Activated naive CD4-positive, alpha-beta T cell treated with anti-CD3 and anti-CD28 coated beads, Interleukin-2, amount 50 U/mL, for 24 hours (primary cell): ENCODE measurements around the gene HOXD9.

Experiments used
- H3K27ac Mint-ChIP-seq: one replicate; pipeline ENCODE4 v1.8.0; 2021; ENCODE audit warnings: mild to moderate bottlenecking, mixed read lengths
- H3K27me3 Mint-ChIP-seq: one replicate; pipeline ENCODE4 v1.8.0; 2021; ENCODE audit warnings: mixed read lengths
- H3K36me3 Mint-ChIP-seq: one replicate; pipeline ENCODE4 v1.8.0; 2021; ENCODE audit warnings: mixed read lengths
- H3K4me1 Mint-ChIP-seq: one replicate; pipeline ENCODE4 v1.8.0; 2021; ENCODE audit warnings: mixed read lengths
- H3K4me3 Mint-ChIP-seq: one replicate; pipeline ENCODE4 v1.8.0; 2021; ENCODE audit warnings: mild to moderate bottlenecking, mixed read lengths
- H3K9me3 Mint-ChIP-seq: one replicate; pipeline ENCODE4 v1.8.0; 2021; ENCODE audit warnings: mixed read lengths

The HOXD9 gene

DNA sequence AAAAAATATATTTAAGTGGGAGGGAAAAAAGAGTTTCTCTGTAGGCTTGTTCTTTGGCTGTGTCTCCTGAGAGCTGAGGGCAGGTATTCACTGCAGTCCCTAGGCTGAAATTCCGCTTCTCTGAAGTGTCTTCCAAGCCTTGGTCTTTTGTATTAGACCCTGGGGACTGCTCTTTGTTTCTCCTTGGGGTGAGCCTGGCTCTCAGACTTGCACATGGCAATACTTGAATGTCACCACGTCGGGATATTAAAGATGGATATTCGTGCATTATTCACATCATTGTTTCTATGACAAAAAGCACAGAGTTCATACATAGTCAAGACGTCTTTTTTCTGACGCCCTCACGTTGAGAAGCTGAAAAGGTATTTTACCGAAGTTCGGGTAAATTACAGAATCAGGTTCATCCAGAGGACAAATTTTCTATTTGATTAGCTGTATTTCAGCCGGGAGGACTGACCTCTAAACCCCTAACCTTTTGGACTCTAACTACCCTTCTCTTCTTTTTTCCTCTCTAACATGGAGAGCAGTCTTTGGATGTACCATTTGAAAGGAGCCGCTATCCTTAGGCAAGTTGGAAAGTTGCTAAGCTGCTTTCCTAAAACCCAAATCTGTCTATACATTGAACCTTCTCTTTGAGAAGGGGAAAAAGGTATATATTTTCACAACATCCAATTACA is 32.2 kb downstream of the HOXD9 start:
- Mint-ChIP-seq H3K27ac (no peak overlapping the region), H3K36me3 (peaks cover 3% of the 10 kb centered on the region), H3K27me3 (peaks cover 54% of the 10 kb centered on the region), H3K4me3 (no peak overlapping the region), H3K4me1 (peaks cover 6% of the 10 kb centered on the region), H3K9me3 (peaks cover 5% of the 10 kb centered on the region)

DNA sequence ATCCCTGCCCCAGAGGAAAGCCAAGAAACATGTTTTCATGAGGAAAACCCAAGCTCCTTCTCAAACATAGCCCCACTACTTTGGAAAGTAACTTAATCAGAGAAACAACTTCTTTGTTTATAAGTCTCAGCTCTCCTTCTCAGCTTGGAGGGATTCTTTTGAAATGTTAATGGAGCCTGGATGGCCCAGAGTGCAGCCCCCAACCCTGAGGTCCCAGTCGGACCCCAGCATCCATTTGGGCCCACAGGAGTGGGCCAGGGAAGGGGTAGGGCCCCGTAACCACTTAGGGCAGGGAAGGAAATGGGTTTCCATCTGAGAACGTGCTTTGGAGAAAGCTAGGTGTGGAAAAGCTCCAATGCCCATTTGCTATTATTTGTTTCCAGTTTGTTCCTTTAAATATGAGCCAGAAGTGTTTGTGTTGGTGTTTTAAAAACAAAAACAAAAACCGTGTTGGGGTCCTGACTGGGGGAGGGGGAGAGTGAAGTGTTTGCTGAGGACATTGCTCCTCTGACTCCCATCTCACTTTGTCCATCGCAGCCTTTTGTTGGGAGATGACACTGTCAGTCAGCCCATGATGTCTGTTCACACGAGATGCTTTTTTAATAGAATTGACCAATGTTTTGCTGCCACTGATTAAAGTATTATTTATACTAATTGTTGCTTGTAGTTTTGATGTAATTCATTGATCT is 33.0 kb downstream of the HOXD9 start:
- H3K27me3 Mint-ChIP-seq: peaks cover 48% of the 10 kb centered on the region
- peaks cover under 1% of the 10 kb centered on the region for H3K9me3 Mint-ChIP-seq
- no peaks in the 10 kb centered on the region for H3K36me3 Mint-ChIP-seq
- no peak overlapping the region for H3K27ac Mint-ChIP-seq
- H3K4me3 Mint-ChIP-seq: no peak overlapping the region
- peaks cover 6% of the 10 kb centered on the region for H3K4me1 Mint-ChIP-seq

DNA sequence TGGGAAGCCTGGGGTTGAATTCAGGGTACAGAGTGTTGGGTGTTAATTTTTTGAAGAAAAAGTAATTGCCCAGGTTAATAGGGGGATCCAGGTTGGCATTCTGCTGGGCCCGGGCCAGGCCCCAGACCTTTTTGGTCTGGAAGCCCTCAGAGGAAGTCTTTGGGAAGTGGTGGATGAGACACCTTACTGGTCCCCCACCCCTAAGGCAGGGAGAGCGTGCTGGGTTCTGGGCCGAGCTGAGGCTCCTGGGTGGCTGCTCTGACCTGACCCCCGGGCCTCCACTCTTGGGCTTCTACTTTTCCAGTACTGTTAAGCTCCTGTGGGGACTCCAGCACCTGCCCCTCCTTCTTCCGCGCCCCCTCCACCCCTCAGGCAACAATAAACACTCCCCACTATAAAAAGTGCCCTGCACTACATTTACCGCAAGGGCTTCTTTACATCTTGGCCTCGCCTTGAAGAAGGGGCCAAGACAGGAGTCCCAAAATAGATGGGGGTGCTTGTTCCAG is 33.8 kb downstream of the HOXD9 start:
- no peak overlapping the region for H3K27ac Mint-ChIP-seq
- peaks cover 6% of the 10 kb centered on the region for H3K4me1 Mint-ChIP-seq
- H3K27me3 Mint-ChIP-seq: peaks cover 48% of the 10 kb centered on the region
- no peak overlapping the region for H3K4me3 Mint-ChIP-seq
- H3K9me3 Mint-ChIP-seq: no peaks in the 10 kb centered on the region
- H3K36me3 Mint-ChIP-seq: no peaks in the 10 kb centered on the region

DNA sequence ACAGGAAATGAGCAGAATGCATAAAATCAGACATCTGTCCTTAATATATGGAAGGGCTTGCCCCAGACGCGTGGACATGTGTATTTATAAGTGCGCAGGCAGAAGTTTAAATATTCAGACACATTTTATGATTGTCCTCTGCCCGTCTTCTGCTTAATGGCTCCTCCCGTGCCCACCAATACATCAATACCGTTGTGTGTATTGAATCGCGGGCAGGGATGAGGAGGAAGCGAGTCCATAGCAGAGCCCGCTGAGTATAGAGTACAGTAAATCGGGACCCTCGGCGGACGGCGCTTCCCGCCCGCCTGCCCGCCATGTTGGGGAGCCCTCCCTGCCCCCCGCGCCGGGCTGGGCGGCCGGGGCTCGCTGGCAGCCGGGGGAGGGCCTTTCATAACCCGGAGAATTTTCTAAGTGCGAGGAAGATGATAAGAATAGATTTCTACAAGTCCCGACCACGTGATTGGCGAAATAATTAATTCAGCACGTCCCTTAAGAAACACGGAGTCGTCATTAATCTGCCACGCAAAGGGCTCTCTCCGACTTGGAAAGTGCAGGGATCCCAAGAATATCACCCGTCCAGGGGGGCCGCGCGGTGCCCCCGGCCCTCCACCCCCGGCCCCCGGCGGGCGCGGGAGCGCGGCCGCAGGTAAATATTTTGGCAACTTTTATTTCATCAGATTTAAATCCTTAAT is 34.4 kb downstream of the HOXD9 start, which contains the start of gene HOXD3:
Gene HOXD3, plus strand, starts transcription at position 501 of the 692 bp plus-strand sequence. CDS start 11,808 bp downstream, outside the sequence.
- H3K27ac Mint-ChIP-seq: peak within 1 kb of the TSS; percentile 18
- peaks cover 2% of the 10 kb centered on the region for H3K36me3 Mint-ChIP-seq
- H3K27me3 Mint-ChIP-seq: peaks cover 49% of the 10 kb centered on the region
- no peak within 1 kb of the TSS for H3K4me3 Mint-ChIP-seq
- H3K9me3 Mint-ChIP-seq: no peaks in the 10 kb centered on the region
- peaks cover 6% of the 10 kb centered on the region for H3K4me1 Mint-ChIP-seq

DNA sequence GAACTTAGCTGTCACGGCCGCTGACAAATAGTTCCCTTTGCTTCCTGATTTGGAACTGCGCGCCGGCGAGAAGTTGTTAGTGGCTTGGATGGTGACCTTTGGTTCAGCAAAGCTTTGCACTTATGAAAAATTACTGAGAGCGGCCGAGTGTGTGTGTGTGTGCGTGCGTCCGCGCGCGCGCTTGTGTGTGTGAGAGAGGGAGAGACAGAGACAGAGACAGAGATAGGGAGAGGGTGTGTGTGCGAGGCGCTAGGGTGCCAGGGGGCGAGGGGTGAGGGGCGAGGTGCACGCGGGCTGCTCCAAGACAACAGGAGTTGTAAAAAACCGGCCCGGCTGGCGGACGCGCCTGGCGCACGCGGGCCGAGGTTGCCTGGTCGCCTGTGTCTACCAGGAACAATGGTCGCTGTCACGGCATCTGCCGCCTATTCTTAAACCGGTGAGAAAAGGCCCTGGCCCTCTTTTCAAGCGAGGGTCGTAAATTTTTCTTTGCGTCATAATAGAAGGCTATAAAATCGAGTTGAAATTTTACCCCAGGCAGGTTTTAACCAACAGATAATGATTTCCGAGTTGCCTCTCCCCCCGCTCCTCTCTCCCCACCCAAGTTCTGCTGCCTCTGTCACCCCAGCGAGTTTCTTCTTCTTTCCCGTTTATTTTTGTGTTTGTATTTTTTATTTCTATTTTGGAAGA is 35.1 kb downstream of the HOXD9 start:
- Mint-ChIP-seq H3K4me3 (no peak overlapping the region), H3K36me3 (peaks cover 2% of the 10 kb centered on the region), H3K27me3 (peaks cover 52% of the 10 kb centered on the region), H3K9me3 (no peaks in the 10 kb centered on the region), H3K27ac (peak overlapping the region; percentile 18), H3K4me1 (peaks cover 6% of the 10 kb centered on the region)

DNA sequence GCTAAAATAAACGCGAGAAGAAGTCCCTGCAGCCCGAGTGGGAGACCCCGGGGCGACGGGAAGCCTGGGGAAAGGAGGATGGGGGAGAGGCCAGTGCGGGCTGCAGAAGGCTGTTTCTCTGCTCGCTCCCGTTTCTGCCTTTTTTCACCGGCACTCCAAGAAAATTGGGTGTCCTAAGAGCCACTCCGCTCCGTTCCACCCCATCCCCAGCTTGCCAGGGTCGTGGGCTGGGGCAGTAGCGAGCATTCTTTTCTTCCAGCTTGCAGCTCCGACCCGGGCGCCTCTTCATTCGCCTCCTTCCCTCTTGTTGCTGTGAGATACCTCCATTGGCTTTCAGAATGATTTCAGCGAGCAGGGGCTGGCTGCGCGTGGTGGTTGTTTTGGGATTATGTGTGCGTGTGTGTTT is 35.7 kb downstream of the HOXD9 start:
- Mint-ChIP-seq H3K27ac (peak overlapping the region; percentile 19), H3K36me3 (peaks cover 2% of the 10 kb centered on the region), H3K4me3 (peak overlapping the region; percentile 3)

DNA sequence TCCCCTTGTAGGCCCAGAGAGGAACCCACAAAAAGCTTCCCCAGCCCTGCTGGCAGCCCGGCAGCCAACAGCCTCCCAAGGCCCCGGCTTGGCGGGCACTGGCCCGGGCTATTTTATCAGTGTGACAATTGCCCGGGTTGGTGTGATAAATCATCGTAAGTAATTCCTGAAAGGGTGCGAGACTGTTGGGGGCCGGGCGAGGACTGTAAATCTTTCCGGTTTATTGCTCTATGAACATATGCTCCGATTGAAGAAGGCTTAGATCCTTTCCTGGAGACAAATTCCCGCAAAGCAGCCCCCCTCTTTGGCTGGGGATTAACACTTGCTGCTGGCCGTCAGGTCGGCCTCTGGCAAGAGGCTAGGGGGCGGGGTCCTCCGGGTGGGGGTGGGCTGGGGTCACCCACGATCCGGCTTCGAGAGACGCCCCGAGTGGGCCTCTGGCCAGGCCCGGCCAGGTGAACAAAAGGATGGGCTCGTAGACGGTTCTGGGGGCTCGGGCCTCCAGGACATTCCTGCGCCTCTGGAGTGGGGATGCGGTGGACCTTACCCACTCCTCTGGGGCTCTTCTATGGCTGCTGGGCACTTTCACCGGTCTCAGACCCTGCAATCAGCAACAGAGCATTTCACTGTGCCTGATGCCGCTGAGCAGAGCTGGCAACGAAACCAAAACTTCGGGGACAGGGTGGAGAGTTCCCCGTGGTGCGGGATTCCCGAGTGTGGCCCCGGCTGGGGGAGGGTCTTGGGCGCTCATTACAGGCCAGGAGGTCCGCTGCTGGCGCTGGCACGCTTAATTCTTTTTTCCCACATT is 36.5 kb downstream of the HOXD9 start:
- no peak overlapping the region for H3K4me3 Mint-ChIP-seq
- H3K27me3 Mint-ChIP-seq: peaks cover 56% of the 10 kb centered on the region
- peaks cover 5% of the 10 kb centered on the region for H3K9me3 Mint-ChIP-seq
- H3K27ac Mint-ChIP-seq: no peak overlapping the region
- H3K36me3 Mint-ChIP-seq: peaks cover 4% of the 10 kb centered on the region
- peaks cover 8% of the 10 kb centered on the region for H3K4me1 Mint-ChIP-seq

More for the DNA sequence above, 35.7 kb downstream of the HOXD9 start:
- Mint-ChIP-seq H3K4me1 (peaks cover 6% of the 10 kb centered on the region), H3K9me3 (no peaks in the 10 kb centered on the region), H3K27me3 (peaks cover 52% of the 10 kb centered on the region)

DNA sequence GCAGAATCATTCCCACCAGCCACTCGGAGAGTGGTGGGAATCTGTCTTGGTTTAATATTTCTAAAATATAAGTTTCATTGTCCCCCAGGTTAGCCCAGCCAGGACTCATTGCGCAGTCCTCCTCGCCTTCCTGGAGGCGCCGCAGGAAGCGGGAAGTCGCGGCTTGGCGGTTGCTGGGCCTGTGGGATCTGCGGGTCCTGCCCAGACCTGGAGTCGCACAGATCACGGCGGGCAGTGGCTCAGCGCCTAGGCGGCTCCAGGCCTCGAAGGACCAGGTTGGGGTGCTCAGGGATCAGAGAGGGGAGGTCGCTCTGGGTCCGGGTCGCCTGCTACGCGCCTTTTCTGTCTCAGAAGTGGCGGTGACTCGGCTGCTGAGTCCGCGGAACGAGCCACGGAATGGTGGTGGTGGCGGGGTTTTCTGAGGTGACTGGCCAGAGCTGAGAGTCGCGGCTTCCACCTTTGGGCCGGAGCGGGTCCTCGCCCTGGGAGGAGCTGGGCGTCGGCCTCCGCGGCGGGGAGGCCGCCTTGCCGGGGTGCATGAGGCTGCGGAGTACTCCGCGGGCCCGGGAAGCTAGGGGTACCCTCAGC is 37.2 kb downstream of the HOXD9 start:
- peaks cover 7% of the 10 kb centered on the region for H3K9me3 Mint-ChIP-seq
- peaks cover 54% of the 10 kb centered on the region for H3K27me3 Mint-ChIP-seq
- peaks cover 12% of the 10 kb centered on the region for H3K4me1 Mint-ChIP-seq
- no peak overlapping the region for H3K27ac Mint-ChIP-seq
- H3K36me3 Mint-ChIP-seq: peaks cover 4% of the 10 kb centered on the region
- no peak overlapping the region for H3K4me3 Mint-ChIP-seq

DNA sequence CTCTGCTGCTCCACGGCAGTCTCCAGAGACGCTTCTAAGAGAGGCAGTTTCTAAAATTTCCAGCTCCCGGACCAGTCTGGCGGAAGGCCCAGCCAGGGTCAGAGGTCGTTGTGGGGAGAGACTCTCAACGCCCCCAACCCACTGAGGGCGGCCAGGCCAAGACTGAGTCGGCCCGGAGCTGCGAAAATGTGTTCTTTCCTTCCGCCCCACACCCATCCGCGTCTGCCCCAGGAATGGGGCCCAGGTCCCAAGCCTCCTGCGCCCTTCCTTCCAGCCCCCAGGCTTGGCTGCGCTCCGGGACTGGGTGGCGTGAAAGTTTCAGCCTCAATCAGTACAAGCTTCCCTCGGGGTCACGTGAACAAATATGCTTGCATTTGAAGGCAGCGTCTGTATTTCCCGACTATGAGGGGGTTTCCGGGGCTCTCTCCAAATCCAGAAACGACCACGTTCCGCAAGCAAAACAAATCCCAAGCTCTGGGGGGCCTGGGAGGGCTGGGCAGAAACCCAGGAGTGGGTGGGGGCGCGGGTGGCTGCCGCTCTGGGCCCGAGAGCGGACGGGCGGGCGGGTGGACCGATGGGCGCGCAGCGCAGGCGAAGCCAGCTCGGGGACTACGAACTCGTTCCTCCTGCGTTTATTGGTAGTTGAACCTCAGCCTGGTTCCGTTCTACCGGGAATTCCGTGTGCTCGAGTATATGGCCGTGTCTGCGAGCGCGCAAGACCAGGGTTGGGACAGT is 37.9 kb downstream of the HOXD9 start:
- H3K36me3 Mint-ChIP-seq: peaks cover 4% of the 10 kb centered on the region
- H3K9me3 Mint-ChIP-seq: peaks cover 7% of the 10 kb centered on the region
- no peak overlapping the region for H3K4me3 Mint-ChIP-seq
- no peak overlapping the region for H3K27ac Mint-ChIP-seq
- peaks cover 53% of the 10 kb centered on the region for H3K27me3 Mint-ChIP-seq
- peaks cover 12% of the 10 kb centered on the region for H3K4me1 Mint-ChIP-seq

DNA sequence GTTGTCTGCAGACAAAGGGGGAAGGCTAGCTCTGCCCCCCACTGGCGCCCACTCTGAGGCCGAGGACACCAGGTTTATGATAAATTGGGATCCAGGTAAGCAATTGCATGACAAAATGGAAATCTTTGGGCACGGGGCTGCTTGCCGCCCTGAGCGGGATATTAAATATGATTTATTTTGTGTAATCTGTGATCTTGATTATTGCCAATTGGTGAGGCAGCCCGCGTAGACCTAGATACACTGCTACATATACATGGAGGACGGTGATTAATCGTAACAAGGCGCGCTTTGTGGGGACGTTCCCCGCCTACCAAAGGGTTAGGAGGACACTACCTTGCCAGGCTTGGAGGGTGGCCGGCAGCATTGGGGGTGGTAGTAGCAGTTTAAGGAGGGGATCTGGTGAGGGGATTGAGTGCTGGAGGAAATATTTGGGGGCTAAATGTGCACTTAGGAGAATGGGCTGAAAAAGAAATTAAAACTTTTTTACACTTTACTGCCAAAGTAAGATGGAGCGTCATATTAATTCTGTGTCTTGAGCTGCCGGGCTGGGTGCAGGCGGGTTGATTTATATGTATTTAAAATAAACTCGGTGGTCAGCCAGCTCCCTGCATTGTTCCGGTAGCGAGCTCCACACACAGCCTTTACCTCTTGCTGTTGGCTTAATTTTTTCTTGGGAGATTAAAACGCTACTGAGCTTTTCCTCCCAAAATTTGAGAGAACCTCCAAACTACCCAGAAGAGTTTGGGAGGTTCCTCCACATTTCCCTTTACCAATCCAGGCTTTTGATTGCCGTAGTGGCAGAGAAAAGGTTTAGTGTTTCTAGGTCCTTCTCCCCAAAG is 38.7 kb downstream of the HOXD9 start:
- Mint-ChIP-seq H3K4me1 (peaks cover 12% of the 10 kb centered on the region), H3K27ac (no peak overlapping the region), H3K27me3 (peaks cover 56% of the 10 kb centered on the region), H3K4me3 (no peak overlapping the region), H3K36me3 (peaks cover 4% of the 10 kb centered on the region), H3K9me3 (peaks cover 7% of the 10 kb centered on the region)

DNA sequence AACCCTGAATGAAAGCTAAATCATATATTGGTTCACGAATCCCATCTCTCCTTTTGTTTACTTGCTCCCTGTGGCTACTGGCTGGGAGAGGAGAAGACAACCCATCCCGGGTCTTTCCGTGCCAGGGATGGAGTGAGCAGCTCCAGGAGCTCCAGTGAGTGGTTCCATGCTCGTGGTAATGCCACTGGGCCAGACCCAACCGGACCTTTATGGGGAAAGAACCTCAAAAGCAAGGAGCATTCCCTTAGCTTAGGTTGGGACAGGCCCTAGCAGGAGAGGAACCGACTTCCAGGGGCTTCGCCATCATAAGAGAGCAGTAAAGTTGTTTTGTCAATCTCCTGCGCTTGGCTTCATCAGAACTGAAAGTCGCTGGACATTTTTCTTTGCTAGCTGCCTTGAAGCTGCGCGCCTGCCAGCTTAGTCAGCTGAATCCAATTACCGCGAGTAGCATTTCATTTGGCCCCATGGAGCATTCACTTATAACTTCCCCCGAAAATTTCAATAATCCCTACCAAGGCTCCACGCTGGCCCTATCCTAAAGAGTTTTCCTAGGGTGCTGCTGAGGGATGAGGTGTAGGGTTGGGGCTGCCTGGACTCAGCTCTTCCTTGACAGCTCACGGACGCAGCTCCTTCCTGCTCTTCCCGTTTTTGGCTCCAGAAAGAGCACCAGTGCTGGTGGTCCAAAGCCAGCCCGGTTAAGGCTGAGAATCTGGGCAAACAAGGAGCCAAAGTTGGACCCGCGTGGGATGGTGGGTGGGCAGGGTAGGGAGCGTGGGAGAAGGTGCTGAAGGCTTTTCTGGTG is 39.5 kb downstream of the HOXD9 start:
- Mint-ChIP-seq H3K36me3 (peaks cover 4% of the 10 kb centered on the region), H3K27me3 (peaks cover 59% of the 10 kb centered on the region), H3K9me3 (peaks cover 8% of the 10 kb centered on the region), H3K27ac (no peak overlapping the region), H3K4me3 (no peak overlapping the region), H3K4me1 (peaks cover 12% of the 10 kb centered on the region)

DNA sequence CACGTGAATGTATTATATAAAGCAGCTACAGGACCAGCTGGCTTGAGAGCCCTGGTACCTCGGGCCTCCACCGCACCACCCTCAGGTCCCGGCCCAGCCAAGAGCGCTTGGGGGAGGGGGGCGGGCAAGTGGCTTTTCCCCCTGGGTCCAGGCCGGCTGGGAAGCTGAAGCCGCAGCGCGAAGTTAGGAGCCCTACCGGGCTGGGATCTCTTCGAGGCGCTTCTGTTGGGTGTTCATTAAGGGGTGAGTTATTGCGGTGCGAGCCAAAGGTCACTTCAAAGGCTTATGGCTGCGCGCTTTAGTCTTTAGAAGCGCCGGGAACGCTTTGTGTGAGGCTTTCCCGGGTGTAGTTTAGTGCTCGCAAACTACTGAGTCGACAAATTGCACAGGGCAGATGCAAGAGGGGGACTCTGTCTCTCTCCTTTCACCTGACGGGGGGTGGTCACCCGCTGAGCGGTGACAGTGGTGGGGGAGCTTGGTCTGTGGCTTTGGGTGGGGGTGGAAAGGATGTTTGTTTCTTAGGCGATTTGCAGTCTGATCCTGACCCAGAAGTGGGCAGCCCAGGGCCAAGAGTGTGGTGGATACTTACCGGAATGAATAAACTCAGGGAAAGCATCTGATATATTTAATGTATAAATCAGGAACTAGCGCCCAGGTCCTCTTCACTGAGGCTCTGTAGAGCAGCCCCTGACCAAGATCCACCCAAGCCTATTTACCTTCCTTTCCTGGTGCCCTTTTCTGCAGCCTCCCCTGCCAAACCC is 40.6 kb downstream of the HOXD9 start:
- Mint-ChIP-seq H3K4me1 (peaks cover 6% of the 10 kb centered on the region), H3K36me3 (peaks cover 4% of the 10 kb centered on the region), H3K27ac (no peak overlapping the region), H3K9me3 (peaks cover 13% of the 10 kb centered on the region), H3K27me3 (peaks cover 64% of the 10 kb centered on the region), H3K4me3 (no peak overlapping the region)
